Naive B cell (primary cell): ENCODE data around the gene MAMDC2. TPM values are rescaled to one million over a fixed set of nuclear protein-coding genes. Genes with fewer than 3 reads are reported as not detected.
A peak's percentile ranks its signal among the peaks of the same experiment; 100 is the strongest.
"Not testable (repeated sequence)": the region's sequence is repeated elsewhere in the genome, so short reads cannot be mapped to it uniquely, and the experiment has no call there.

ENCODE experiments used
- ATAC-seq, 2 donors: fragments of 150-1000 bp; cut with Tn5 transposase; 2 replicates each; pipeline ENCODE4 v1.10.0; 2021; ENCODE audit warnings: low read depth in 2 of 2, mild to moderate bottlenecking in 2 of 2, moderate library complexity in 2 of 2
- DNase-seq: peaks from one replicate; pipeline ENCODE4 v3.0.0; 2022
- H3K27ac Mint-ChIP-seq, 6 donors: one replicate each; pipeline ENCODE4 v1.8.0; 2020 to 2022; ENCODE audit warnings: mild to moderate bottlenecking in 6 of 6, mixed read lengths in 6 of 6, moderate library complexity in 5 of 6, inconsistent platforms in 2 of 6
- H3K27me3 Mint-ChIP-seq, 3 donors: one replicate each; pipeline ENCODE4 v1.8.0; 2021 to 2022; ENCODE audit warnings: mixed read lengths in 3 of 3, mild to moderate bottlenecking in 1 of 3
- H3K36me3 Mint-ChIP-seq, 2 donors: one replicate each; pipeline ENCODE4 v1.8.0; 2020 to 2022; ENCODE audit warnings: mixed read lengths in 2 of 2, inconsistent platforms in 1 of 2, mild to moderate bottlenecking in 1 of 2
- H3K4me1 Mint-ChIP-seq, 3 donors: one replicate each; pipeline ENCODE4 v1.8.0; 2020 to 2022; ENCODE audit warnings: mixed read lengths in 3 of 3, inconsistent platforms in 1 of 3, mild to moderate bottlenecking in 1 of 3, moderate library complexity in 1 of 3
- H3K4me3 Mint-ChIP-seq, 8 donors: one replicate each; pipeline ENCODE4 v1.8.0; 2020 to 2022; ENCODE audit warnings: mild to moderate bottlenecking in 8 of 8, mixed read lengths in 8 of 8, moderate library complexity in 8 of 8, inconsistent platforms in 2 of 8
- H3K9me3 Mint-ChIP-seq, 7 donors: one replicate each; pipeline ENCODE4 v1.8.0; 2020 to 2022; ENCODE audit warnings: mixed read lengths in 7 of 7, mild to moderate bottlenecking in 5 of 7, inconsistent platforms in 2 of 7, moderate library complexity in 1 of 7
- polyA plus RNA-seq, 6 donors: library from polyadenylated mRNA; unstranded; fragments of 300-500 nt; fragmentation: Illumina TruSeq; gene quantifications; one replicate each; pipeline ENCODE4 v1.2.3, GENCODE V29; 2021; ENCODE audit warnings: low read depth in 6 of 6

The MAMDC2 gene
- polyA plus RNA-seq, 6 donors from 2014 or later: not detected

- Mint-ChIP-seq H3K9me3 (no peaks in the 10 kb centered on the region), H3K27me3 (peaks cover 0 to 18% (median 10%) of the 10 kb centered on the region in 3 donors), H3K4me1 (no peaks in the 10 kb centered on the region), H3K27ac (no peak overlapping the region), H3K4me3 (no peak overlapping the region), H3K36me3 (no peaks in the 10 kb centered on the region)
- ATAC-seq (no peak), DNase-seq (no peak)
Observed at GRCh38 chr9:70013598-70014196, 30.0 kb upstream of the MAMDC2 start.

GRCh38 chr9:70015099-70015498 lies 28.5 kb upstream of the MAMDC2 start:
- no peak overlapping the region for H3K4me3 Mint-ChIP-seq
- peaks cover 0 to 16% (median 9%) of the 10 kb centered on the region in 3 donors for H3K27me3 Mint-ChIP-seq
- ATAC-seq (no peak), DNase-seq (no peak)
- no peaks in the 10 kb centered on the region for H3K4me1 Mint-ChIP-seq
- H3K9me3 Mint-ChIP-seq: no peaks in the 10 kb centered on the region
- no peaks in the 10 kb centered on the region for H3K36me3 Mint-ChIP-seq
- no peak overlapping the region for H3K27ac Mint-ChIP-seq

GRCh38 chr9:70020217-70020616 lies 23.4 kb upstream of the MAMDC2 start:
- Mint-ChIP-seq H3K36me3 (peaks cover 0 to 4% of the 10 kb centered on the region in 2 donors), H3K27me3 (peaks cover 11 to 12% (median 12%) of the 10 kb centered on the region in 3 donors), H3K4me3 (no peak overlapping the region), H3K4me1 (no peaks in the 10 kb centered on the region), H3K27ac (no peak overlapping the region), H3K9me3 (peaks cover 0 to 6% (median 3%) of the 10 kb centered on the region in 7 donors)
- DNase-seq (no peak), ATAC-seq (no peak)

GRCh38 chr9:70020991-70021571 lies 22.6 kb upstream of the MAMDC2 start:
- peaks cover 0 to 14% (median 9%) of the 10 kb centered on the region in 7 donors for H3K9me3 Mint-ChIP-seq
- H3K36me3 Mint-ChIP-seq: peaks cover 0 to 4% of the 10 kb centered on the region in 2 donors
- ATAC-seq: no peak
- H3K4me1 Mint-ChIP-seq: no peaks in the 10 kb centered on the region
- no peak for DNase-seq
- H3K27ac Mint-ChIP-seq: no peak overlapping the region
- peaks cover 11 to 15% (median 12%) of the 10 kb centered on the region in 3 donors for H3K27me3 Mint-ChIP-seq
- no peak overlapping the region for H3K4me3 Mint-ChIP-seq

GRCh38 chr9:70028287-70028686 lies 15.4 kb upstream of the MAMDC2 start:
- Mint-ChIP-seq H3K9me3 (peaks cover 0 to 22% (median 11%) of the 10 kb centered on the region in 7 donors), H3K4me1 (no peaks in the 10 kb centered on the region), H3K27ac (no peak overlapping the region), H3K36me3 (peaks cover 0 to 4% of the 10 kb centered on the region in 2 donors), H3K27me3 (peaks cover 4 to 25% (median 21%) of the 10 kb centered on the region in 3 donors), H3K4me3 (no peak overlapping the region)
- DNase-seq (no peak), ATAC-seq (no peak)

GRCh38 chr9:70030156-70030555 lies 13.5 kb upstream of the MAMDC2 start:
- no peaks in the 10 kb centered on the region for H3K36me3 Mint-ChIP-seq
- peaks cover 0 to 17% (median 10%) of the 10 kb centered on the region in 7 donors for H3K9me3 Mint-ChIP-seq
- H3K27ac Mint-ChIP-seq: no peak overlapping the region
- ATAC-seq (no peak), DNase-seq (no peak)
- H3K4me1 Mint-ChIP-seq: no peaks in the 10 kb centered on the region
- H3K27me3 Mint-ChIP-seq: peaks cover under 1 to 19% (median 10%) of the 10 kb centered on the region in 3 donors
- H3K4me3 Mint-ChIP-seq: no peak overlapping the region

- Mint-ChIP-seq H3K9me3 (peaks cover 0 to 7% (median 2%) of the 10 kb centered on the region in 7 donors), H3K36me3 (no peaks in the 10 kb centered on the region), H3K4me3 (no peak overlapping the region), H3K27ac (no peak overlapping the region), H3K4me1 (no peaks in the 10 kb centered on the region), H3K27me3 (peaks cover 7 to 15% (median 10%) of the 10 kb centered on the region in 3 donors)
- no peak for DNase-seq
- ATAC-seq: no peak
Observed at GRCh38 chr9:70031141-70031545, 12.5 kb upstream of the MAMDC2 start.

GRCh38 chr9:70034271-70034711 lies 9.4 kb upstream of the MAMDC2 start:
- no peak overlapping the region for H3K4me3 Mint-ChIP-seq
- no peaks in the 10 kb centered on the region for H3K4me1 Mint-ChIP-seq
- H3K9me3 Mint-ChIP-seq: peaks cover 0 to 11% (median 6%) of the 10 kb centered on the region in 7 donors
- H3K27me3 Mint-ChIP-seq: peaks cover 10 to 28% (median 24%) of the 10 kb centered on the region in 3 donors
- no peak for DNase-seq
- no peak overlapping the region for H3K27ac Mint-ChIP-seq
- ATAC-seq: no peak
- no peaks in the 10 kb centered on the region for H3K36me3 Mint-ChIP-seq

- no peaks in the 10 kb centered on the region for H3K36me3 Mint-ChIP-seq
Observed at GRCh38 chr9:70035691-70036090, 8.0 kb upstream of the MAMDC2 start.

GRCh38 chr9:70036641-70037040 lies 7.0 kb upstream of the MAMDC2 start:
- Mint-ChIP-seq H3K36me3 (no peaks in the 10 kb centered on the region), H3K4me3 (peak overlapping the region in 1 of 8 donors; percentile 21), H3K4me1 (no peaks in the 10 kb centered on the region), H3K27me3 (peaks cover 15 to 33% (median 31%) of the 10 kb centered on the region in 3 donors), H3K9me3 (peaks cover 0 to 11% (median 5%) of the 10 kb centered on the region in 7 donors), H3K27ac (no peak overlapping the region)
- ATAC-seq (no peak), DNase-seq (no peak)

More at GRCh38 chr9:70035691-70036090, 8.0 kb upstream of the MAMDC2 start:
- Mint-ChIP-seq H3K27me3 (peaks cover 17 to 33% (median 24%) of the 10 kb centered on the region in 3 donors), H3K27ac (no peak overlapping the region), H3K4me3 (no peak overlapping the region), H3K4me1 (no peaks in the 10 kb centered on the region), H3K9me3 (peaks cover 0 to 11% (median 6%) of the 10 kb centered on the region in 7 donors)
- no peak for ATAC-seq
- DNase-seq: no peak

GRCh38 chr9:70038171-70038621 lies 5.5 kb upstream of the MAMDC2 start:
- H3K4me3 Mint-ChIP-seq, H3K4me1 Mint-ChIP-seq, H3K27ac Mint-ChIP-seq, DNase-seq, H3K36me3 Mint-ChIP-seq, ATAC-seq: not testable (repeated sequence)
- Mint-ChIP-seq H3K9me3 (peaks cover 0 to 11% (median 5%) of the 10 kb centered on the region in 7 donors), H3K27me3 (peaks cover 29 to 48% (median 42%) of the 10 kb centered on the region in 3 donors)

GRCh38 chr9:70040376-70040903 lies 3.2 kb upstream of the MAMDC2 start:
- DNase-seq (no peak), ATAC-seq (no peak)
- Mint-ChIP-seq H3K4me1 (peaks cover 7 to 12% (median 10%) of the 10 kb centered on the region in 3 donors), H3K9me3 (peaks cover 0 to 11% (median 5%) of the 10 kb centered on the region in 7 donors), H3K4me3 (no peak overlapping the region), H3K27me3 (peaks cover 49 to 70% (median 54%) of the 10 kb centered on the region in 3 donors), H3K27ac (no peak overlapping the region), H3K36me3 (peaks cover 5 to 7% of the 10 kb centered on the region in 2 donors)

GRCh38 chr9:70042461-70043215 lies 1.0 kb upstream of the MAMDC2 start:
- H3K9me3 Mint-ChIP-seq: peaks cover 0 to 10% (median 5%) of the 10 kb centered on the region in 7 donors
- peaks cover 59 to 84% (median 60%) of the 10 kb centered on the region in 3 donors for H3K27me3 Mint-ChIP-seq
- H3K4me3 Mint-ChIP-seq: peak overlapping the region in 2 of 8 donors; percentile 7 to 14
- DNase-seq (no peak), ATAC-seq (no peak)
- H3K4me1 Mint-ChIP-seq: peaks cover 7 to 12% (median 11%) of the 10 kb centered on the region in 3 donors
- H3K36me3 Mint-ChIP-seq: peaks cover 5 to 7% of the 10 kb centered on the region in 2 donors
- peak overlapping the region in 1 of 6 donors; percentile 30 for H3K27ac Mint-ChIP-seq
